ENCODE measurements around the gene FBLN1. TPM values are rescaled to one million over a fixed set of nuclear protein-coding genes. Genes with fewer than 3 reads are reported as not detected.
A peak's percentile ranks its signal among the peaks of the same experiment; 100 is the strongest.
"Not testable (repeated sequence)": the region's sequence is repeated elsewhere in the genome, so short reads cannot be mapped to it uniquely, and the experiment has no call there.

The FBLN1 gene
- total RNA-seq, 2 experiments from 2014 or later, result not detected

DNA sequence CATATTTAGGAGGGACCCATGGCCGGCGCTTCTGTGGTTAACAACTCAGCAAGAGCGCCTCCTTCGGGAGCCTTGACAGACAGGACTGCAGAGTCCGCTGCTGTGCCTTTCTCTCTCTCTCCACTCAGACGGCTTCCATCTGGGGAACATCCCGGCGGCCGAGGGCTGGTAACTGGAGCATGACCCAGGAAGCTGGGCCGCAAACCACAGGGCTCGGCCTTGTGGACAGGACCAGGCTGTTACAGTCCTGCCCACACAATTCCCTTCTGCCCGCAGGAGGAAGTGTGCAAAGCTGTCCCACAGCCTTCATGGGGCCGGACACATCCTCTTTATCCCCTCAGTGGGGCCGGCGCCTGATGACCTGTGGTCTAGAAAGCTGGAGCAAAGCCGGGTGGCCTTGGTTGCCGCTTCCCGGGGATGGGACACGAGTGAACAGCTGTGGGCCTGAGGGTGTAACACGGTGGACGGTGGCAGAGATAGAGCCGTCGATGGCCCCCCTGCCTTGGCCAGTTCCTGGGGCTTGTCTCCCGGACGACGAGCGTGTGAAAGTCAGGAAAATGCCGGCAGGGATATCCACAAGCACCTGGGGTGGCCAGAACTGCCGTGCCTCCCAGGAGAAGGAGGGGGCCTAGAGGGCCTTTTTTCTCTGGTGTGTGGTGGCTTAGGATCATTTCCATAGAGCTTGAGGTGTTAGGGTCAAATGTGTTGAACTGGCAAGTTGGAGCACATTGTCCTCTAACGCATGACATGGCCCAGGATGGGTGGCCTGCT lies 50.1 kb downstream of the FBLN1 start:
- H3K36me3 Mint-ChIP-seq (ENCODE audit: low read depth), result no peaks in the 10 kb centered on the region
- POLR2A ChIA-PET, result no interaction called here
- H3K27ac Mint-ChIP-seq, result no peak overlapping the region
- H3K4me3 Mint-ChIP-seq, result no peak overlapping the region
- H3K4me1 Mint-ChIP-seq, result no peaks in the 10 kb centered on the region
- H3K27me3 Mint-ChIP-seq, result no peaks in the 10 kb centered on the region
- no peak for DNase-seq
- CTCF ChIA-PET, result interaction anchor here (0.5 kb wide), 1 partner anchor 1310 kb away, joined by 3 read pairs; no protein-coding TSS in a partner anchor
- no peaks in the 10 kb centered on the region for H3K9me3 Mint-ChIP-seq

DNA sequence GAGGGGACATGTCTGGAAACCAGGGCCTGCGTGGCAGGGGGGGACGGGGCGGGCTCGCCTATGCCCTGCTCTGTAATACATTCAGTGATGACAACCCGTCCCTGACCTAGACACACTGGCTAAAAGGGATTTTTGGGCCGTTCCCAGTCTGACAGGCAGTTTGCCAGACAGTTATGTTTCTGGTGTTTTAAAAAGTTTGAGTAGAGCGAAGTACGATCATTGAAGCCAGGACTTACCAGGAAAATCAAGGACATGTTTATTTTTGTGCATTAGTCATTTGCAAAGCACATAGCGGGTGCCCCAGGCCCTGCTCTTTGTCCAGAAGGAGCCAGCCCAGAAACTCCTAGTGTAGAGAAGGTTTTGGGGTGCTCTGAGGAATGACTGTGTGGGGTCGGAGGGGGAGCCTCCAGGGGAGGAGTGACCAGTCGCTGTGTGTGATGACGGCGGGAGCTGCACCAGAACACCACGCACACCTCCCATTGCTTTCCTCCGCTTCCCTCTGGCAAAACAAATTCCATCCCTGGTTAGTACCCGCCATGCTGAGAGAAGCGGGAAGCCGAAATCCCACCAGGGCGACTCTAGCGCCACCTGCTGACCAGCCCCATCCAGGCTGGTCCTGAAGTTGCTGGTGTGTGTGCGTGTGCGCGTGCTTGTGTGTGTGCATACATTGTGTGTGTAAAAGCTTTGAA lies 50.8 kb downstream of the FBLN1 start:
- CTCF ChIA-PET, result interaction anchor here (0.5 kb wide), 1 partner anchor 1311 kb away, joined by 3 read pairs; no protein-coding TSS in a partner anchor
- H3K4me1 Mint-ChIP-seq, result no peaks in the 10 kb centered on the region
- POLR2A ChIA-PET, result no interaction called here
- H3K27ac Mint-ChIP-seq, result no peak overlapping the region
- DNase-seq, result peak; percentile 48
- H3K9me3 Mint-ChIP-seq, result no peaks in the 10 kb centered on the region
- H3K4me3 Mint-ChIP-seq, result no peak overlapping the region
- no peaks in the 10 kb centered on the region for H3K36me3 Mint-ChIP-seq (ENCODE audit: low read depth)
- no peaks in the 10 kb centered on the region for H3K27me3 Mint-ChIP-seq

DNA sequence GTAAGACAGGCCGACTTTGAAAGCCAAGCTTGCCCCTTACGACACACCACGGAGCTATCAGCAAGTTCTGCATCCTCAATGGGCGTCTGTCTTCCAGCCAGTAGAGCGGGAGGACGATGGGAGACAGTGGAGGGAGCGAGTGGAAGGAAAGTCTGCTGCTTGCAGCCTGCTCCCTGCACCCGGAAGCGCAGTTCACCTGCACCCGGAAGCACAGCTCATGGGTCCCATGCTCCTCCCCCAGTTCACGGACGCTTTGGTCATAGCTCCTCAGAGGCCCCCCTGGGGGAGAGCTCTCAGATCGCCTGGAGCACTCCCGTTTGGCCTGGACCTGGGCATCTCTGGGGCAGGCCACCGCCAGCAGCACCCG lies 51.3 kb downstream of the FBLN1 start:
- CTCF ChIA-PET, result no interaction called here

DNA sequence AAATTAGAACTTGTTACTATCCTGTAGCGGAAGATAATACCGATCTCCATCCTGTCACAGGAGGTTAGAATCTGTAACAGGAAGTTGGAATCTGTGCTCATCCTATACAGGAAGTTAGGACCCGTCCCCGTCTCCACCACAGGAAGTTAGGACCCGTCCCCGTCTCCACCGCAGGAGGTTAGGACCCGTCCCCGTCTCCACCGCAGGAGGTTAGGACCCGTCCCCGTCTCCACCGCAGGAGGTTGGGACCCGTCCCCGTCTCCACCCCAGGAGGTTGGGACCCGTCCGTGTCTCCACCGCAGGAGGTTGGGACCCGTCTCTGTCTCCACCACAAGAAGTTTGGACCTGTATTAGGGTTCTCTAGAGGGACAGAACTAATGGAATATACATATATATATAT lies 52.2 kb downstream of the FBLN1 start:
- ChIA-PET CTCF (no interaction called here), POLR2A (no interaction called here)
- Mint-ChIP-seq H3K4me1 (no peaks in the 10 kb centered on the region), H3K4me3 (no peak overlapping the region), H3K27me3 (no peaks in the 10 kb centered on the region), H3K9me3 (peaks cover 5% of the 10 kb centered on the region), H3K27ac (no peak overlapping the region), H3K36me3 (ENCODE audit: low read depth) (no peaks in the 10 kb centered on the region)
- no peak for DNase-seq

More for the DNA sequence above, 51.3 kb downstream of the FBLN1 start:
- H3K4me1 Mint-ChIP-seq, result no peaks in the 10 kb centered on the region
- H3K9me3 Mint-ChIP-seq, result no peaks in the 10 kb centered on the region
- no peaks in the 10 kb centered on the region for H3K27me3 Mint-ChIP-seq
- H3K4me3 Mint-ChIP-seq, result no peak overlapping the region
- POLR2A ChIA-PET, result no interaction called here
- DNase-seq, result no peak
- no peaks in the 10 kb centered on the region for H3K36me3 Mint-ChIP-seq (ENCODE audit: low read depth)
- no peak overlapping the region for H3K27ac Mint-ChIP-seq

DNA sequence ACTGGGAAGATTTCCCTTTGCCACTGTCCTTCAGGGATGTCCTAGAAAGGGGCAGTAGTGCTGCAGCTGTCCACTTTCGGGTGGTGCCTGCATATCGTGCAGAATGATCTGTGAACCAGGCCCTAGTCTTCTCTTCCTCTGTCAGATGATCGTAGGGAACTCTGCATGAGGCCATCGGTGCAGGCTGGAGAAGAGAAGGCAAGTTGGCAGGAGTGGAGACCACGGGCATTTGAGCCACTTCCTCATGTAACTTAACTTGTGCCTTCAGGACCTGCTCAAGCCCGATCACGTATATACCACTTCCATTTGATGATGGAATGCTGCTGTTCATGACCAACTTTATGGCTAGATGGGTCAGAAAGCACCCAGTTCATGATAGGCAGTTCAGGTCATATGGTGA lies 55.2 kb downstream of the FBLN1 start:
- H3K27me3 Mint-ChIP-seq; H3K36me3 Mint-ChIP-seq (ENCODE audit: low read depth); H3K27ac Mint-ChIP-seq; DNase-seq; H3K4me1 Mint-ChIP-seq; CTCF ChIA-PET; H3K4me3 Mint-ChIP-seq; POLR2A ChIA-PET: not testable (repeated sequence)
- H3K9me3 Mint-ChIP-seq, result peaks cover 17% of the 10 kb centered on the region

DNA sequence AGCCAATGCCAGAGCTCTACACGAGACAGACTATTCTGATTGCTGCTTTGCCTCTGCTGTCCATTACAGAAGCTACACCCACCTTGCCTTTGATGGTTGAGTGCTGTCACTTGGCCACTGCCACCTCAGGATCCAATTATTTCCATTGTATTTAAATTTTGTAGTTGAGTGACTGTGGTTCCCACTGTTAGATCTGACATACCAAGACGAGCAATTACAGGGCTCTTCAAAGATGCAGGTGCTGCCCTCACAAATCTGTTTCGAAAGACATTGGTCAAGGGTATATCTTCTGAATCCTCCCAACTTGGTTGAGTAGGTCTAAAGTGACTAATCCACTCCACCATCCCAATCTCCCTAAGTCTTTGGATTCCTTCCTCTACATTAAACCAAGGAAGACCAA lies 57.4 kb downstream of the FBLN1 start:
- DNase-seq; POLR2A ChIA-PET; H3K4me1 Mint-ChIP-seq; H3K36me3 Mint-ChIP-seq (ENCODE audit: low read depth); CTCF ChIA-PET; H3K4me3 Mint-ChIP-seq; H3K27ac Mint-ChIP-seq; H3K27me3 Mint-ChIP-seq: not testable (repeated sequence)
- H3K9me3 Mint-ChIP-seq, result peaks cover 17% of the 10 kb centered on the region

DNA sequence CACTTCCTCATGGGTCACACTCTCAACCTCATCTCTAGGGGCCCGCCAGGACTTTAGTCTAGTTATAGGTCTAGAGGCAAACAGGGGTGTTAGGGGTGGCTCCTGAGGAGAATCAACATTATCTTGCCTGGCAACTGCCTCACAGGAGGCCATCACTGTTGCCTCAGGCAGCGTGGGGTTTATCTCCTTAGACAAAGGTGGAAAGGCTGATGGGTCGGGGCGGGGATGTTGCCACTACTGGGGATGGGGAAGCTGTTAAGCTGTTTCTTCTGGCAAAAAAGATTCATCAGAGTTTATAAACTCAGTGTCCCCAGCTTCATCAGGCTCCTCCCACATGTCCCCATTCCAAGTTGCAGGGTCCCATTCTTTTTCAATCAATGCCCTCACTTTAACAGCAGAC lies 58.1 kb downstream of the FBLN1 start:
- peaks cover 17% of the 10 kb centered on the region for H3K9me3 Mint-ChIP-seq
- H3K27ac Mint-ChIP-seq; CTCF ChIA-PET; H3K4me1 Mint-ChIP-seq; H3K36me3 Mint-ChIP-seq (ENCODE audit: low read depth); H3K4me3 Mint-ChIP-seq; H3K27me3 Mint-ChIP-seq; DNase-seq; POLR2A ChIA-PET: not testable (repeated sequence)

DNA sequence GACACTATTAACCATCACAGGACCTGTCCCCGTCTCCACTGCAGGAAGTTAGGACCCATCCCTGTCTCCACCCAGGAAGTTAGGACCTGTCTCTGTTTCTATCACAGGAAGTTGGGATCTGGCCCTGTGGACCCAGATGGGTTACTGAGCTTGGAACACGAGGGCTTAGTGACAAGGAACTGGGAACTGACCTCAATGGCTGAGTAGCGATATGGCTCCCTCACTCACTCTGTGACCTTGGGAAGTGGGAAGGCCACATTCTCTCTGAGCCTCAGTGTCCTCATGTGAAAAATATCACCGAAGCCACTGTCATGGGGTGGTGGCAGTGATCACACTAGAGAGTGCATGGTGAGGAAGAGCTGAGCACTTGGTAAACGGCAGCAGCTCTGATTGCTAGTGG lies 59.4 kb downstream of the FBLN1 start:
- H3K4me3 Mint-ChIP-seq, result no peak overlapping the region
- no peak for DNase-seq
- H3K27me3 Mint-ChIP-seq, result peaks cover 3% of the 10 kb centered on the region
- no peaks in the 10 kb centered on the region for H3K36me3 Mint-ChIP-seq (ENCODE audit: low read depth)
- H3K4me1 Mint-ChIP-seq, result no peaks in the 10 kb centered on the region
- H3K27ac Mint-ChIP-seq, result no peak overlapping the region
- H3K9me3 Mint-ChIP-seq, result peaks cover 17% of the 10 kb centered on the region
- ChIA-PET CTCF (no interaction called here), POLR2A (no interaction called here)

DNA sequence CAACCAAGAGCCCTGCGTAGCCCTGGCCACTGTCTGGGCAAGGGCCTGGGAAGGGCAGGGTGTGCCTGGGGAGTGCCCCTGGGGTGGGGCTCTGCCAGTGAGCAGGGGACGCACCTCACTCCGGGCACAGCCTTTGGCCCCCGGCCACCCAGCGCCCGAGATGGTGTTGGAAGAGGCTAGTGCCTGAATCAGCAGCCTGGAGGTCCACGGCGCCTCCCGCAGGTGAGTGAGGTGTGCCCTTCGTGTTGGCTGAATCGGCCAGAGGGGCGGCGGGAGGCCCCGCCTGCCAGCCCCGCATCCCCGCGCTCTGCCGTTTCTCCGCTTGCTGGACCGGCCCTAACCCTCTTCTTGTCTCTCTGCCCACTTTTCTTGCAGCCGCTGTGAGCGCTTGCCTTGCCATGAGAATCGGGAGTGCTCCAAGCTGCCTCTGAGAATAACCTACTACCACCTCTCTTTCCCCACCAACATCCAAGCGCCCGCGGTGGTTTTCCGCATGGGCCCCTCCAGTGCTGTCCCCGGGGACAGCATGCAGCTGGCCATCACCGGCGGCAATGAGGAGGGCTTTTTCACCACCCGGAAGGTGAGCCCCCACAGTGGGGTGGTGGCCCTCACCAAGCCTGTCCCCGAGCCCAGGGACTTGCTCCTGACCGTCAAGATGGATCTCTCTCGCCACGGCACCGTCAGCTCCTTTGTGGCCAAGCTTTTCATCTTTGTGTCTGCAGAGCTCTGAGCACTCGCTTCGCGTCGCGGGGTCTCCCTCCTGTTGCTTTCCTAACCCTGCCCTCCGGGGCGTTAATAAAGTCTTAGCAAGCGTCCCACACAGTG lies 60.1 kb downstream of the FBLN1 start:
- Mint-ChIP-seq H3K4me1 (no peaks in the 10 kb centered on the region), H3K36me3 (ENCODE audit: low read depth) (no peaks in the 10 kb centered on the region), H3K27me3 (peaks cover 8% of the 10 kb centered on the region), H3K27ac (no peak overlapping the region), H3K4me3 (no peak overlapping the region), H3K9me3 (peaks cover 17% of the 10 kb centered on the region)
- DNase-seq, result no peak
- CTCF ChIA-PET, result no interaction called here
- POLR2A ChIA-PET, result no interaction called here

DNA sequence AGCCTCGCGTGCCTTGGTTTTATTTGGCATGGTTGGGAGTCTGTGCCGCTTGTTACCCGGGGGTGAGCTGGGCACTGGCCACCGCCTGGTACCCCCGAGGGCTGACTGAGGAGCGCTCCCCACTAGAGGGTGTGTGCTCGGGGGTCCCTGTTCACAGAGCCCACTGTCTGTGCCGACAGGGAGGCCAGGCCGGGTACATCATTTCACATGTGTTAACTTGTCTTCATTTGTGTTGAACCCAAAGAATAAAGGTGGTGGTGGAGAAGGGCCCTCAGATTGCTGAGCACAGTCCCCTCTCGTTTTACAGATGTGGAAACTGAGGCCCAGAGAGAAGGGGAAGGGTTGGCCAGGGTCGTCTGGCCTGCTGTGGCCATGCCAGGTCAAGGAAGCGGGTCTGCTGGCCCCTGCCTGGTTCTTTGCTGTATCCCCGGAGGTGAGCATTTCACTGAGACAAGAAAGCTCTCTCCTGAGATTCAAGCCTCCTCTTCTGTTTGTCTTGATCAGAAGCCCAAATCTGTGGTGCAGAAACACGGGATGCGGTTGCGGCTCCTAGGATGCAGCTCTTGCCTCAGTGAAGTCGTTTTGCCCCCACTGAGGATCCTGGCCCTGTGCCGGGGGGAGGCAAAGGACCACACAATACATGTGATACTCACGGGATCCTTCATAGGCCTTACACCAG lies 60.8 kb downstream of the FBLN1 start:
- Mint-ChIP-seq H3K4me1 (no peaks in the 10 kb centered on the region), H3K9me3 (peaks cover 17% of the 10 kb centered on the region), H3K36me3 (ENCODE audit: low read depth) (no peaks in the 10 kb centered on the region), H3K27me3 (peaks cover 12% of the 10 kb centered on the region), H3K4me3 (no peak overlapping the region), H3K27ac (no peak overlapping the region)
- ChIA-PET POLR2A (no interaction called here), CTCF (no interaction called here)
- DNase-seq, result no peak

DNA sequence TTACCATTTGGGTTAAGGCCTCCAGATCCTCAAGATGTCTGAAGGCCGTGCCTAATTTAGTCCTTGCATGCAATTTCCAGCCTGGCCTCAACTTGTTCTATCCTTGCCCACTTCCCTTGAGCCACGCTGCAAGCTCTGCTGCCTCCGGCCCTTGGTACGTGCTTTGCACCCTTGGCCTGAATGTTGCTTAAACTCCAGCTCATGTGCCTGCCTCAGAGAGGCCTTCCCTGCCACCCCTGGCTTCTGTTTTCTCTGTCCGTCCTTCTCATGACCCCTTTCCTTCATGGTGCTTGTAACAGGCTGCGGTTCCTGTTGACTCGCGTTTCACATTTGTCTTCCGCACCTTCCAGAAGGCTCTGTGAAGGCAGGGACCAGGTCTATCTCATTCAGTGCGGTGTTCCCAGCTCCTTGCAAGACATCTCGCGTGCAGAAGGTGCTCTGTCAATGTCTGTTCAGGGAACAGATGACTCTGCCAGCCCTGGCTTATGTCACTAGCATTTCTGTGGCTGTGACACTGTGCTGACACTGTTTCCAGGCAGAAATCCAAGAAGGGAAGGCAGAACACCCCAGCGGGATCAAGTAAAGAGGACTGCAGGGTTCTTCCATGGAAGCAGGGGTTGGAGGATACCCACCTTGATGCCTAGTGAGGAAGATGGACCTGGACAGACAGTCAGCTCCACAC lies 61.8 kb downstream of the FBLN1 start:
- no peak overlapping the region for H3K27ac Mint-ChIP-seq
- H3K27me3 Mint-ChIP-seq, result peaks cover 12% of the 10 kb centered on the region
- H3K9me3 Mint-ChIP-seq, result peaks cover 14% of the 10 kb centered on the region
- H3K36me3 Mint-ChIP-seq (ENCODE audit: low read depth), result no peaks in the 10 kb centered on the region
- ChIA-PET POLR2A (interaction anchor here (0.6 kb wide), 1 partner anchor 1909 kb away, joined by 4 read pairs; no protein-coding TSS in a partner anchor), CTCF (no interaction called here)
- no peak overlapping the region for H3K4me3 Mint-ChIP-seq
- H3K4me1 Mint-ChIP-seq, result no peaks in the 10 kb centered on the region
- no peak for DNase-seq

DNA sequence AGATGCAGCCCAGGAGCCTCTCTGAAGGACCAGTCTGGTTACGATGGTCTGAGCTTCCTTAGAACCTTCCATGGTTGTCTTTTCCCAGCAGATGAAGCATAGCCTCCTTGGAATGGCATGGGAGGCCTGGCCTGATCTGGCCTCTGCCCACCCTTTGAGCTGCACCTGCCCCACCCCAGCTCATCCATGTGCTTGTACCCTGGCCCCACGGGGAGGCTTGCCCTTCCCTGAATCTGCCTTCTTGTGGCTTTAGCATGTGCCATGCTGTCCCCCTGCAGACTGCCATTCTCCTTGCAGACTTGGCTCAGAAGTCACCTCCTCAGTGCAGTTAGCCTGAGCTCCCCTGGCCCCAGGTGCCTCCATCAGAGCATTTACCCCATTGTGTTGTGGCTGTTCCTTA lies 62.5 kb downstream of the FBLN1 start:
- CTCF ChIA-PET, result no interaction called here
- peaks cover 9% of the 10 kb centered on the region for H3K9me3 Mint-ChIP-seq
- H3K27ac Mint-ChIP-seq, result no peak overlapping the region
- no peak overlapping the region for H3K4me3 Mint-ChIP-seq
- no peak for DNase-seq
- peaks cover 12% of the 10 kb centered on the region for H3K27me3 Mint-ChIP-seq
- POLR2A ChIA-PET, result interaction anchor here (0.6 kb wide), 1 partner anchor 1909 kb away, joined by 4 read pairs; no protein-coding TSS in a partner anchor
- no peaks in the 10 kb centered on the region for H3K36me3 Mint-ChIP-seq (ENCODE audit: low read depth)
- H3K4me1 Mint-ChIP-seq, result no peaks in the 10 kb centered on the region
